Cardiac muscle cell (in vitro differentiated cells and primary cell): ENCODE data around the gene DDX10. TPM values are rescaled to one million over a fixed set of nuclear protein-coding genes. Genes with fewer than 3 reads are reported as not detected.

Experiments
- DNase-seq, 2 donors: peaks; one replicate each; pipeline versions ENCODE4 v3.0.0 to v3.0.0-alpha.2; 2010 to 2017; ENCODE audit warnings: low read depth in 1 of 2, low spot score in 1 of 2
- H3K27ac ChIP-seq: fragments of 200-600 bp; sonication (generic); 2 replicates; pipeline ENCODE4 v1.5.1; 2016
- H3K27me3 ChIP-seq: fragments of 200-600 bp; sonication (generic); 2 replicates; pipeline ENCODE4 v1.6.0; 2016; ENCODE audit warnings: control low read depth
- H3K36me3 ChIP-seq: fragments of 200-600 bp; sonication (generic); 2 replicates; pipeline ENCODE4 v1.5.1; 2016; ENCODE audit warnings: control low read depth
- H3K4me1 ChIP-seq: fragments of 200-600 bp; sonication (generic); 2 replicates; pipeline ENCODE4 v1.8.1; 2017; ENCODE audit warnings: low read depth, mild to moderate bottlenecking, mixed run types
- H3K4me3 ChIP-seq: fragments of 200-600 bp; sonication (generic); 2 replicates; pipeline ENCODE4 v1.5.1; 2016; ENCODE audit warnings: mild to moderate bottlenecking
- H3K9me3 ChIP-seq: fragments of 200-600 bp; sonication (generic); 2 replicates; pipeline ENCODE4 v1.5.1; 2017; ENCODE audit warnings: low read depth, mild to moderate bottlenecking, control low read depth
- polyA plus RNA-seq: library from polyadenylated mRNA; unstranded; fragments of >200 nt; fragmentation: Nextera tagmentation; extraction: Ambion mirVana; gene quantifications from 2 replicates; pipeline ENCODE4 v1.2.1, GENCODE V29; 2016
- total RNA-seq: library from RNA; depleted of rRNA; stranded (reverse); fragments of >200 nt; gene quantifications from 2 replicates; pipeline ENCODE4 v1.2.3, GENCODE V29; 2016
- TF ChIP-seq, protein P1 (sequence below): IDR thresholded peaks from 2 replicates; pipeline ENCODE4 v1.5.1; 2012; ENCODE audit warnings: low read depth, mild to moderate bottlenecking, low read length

DDX10 gene
- total and polyA plus RNA-seq, 2 experiments from 2014 or later: 16.0 to 17.9 TPM

DNA sequence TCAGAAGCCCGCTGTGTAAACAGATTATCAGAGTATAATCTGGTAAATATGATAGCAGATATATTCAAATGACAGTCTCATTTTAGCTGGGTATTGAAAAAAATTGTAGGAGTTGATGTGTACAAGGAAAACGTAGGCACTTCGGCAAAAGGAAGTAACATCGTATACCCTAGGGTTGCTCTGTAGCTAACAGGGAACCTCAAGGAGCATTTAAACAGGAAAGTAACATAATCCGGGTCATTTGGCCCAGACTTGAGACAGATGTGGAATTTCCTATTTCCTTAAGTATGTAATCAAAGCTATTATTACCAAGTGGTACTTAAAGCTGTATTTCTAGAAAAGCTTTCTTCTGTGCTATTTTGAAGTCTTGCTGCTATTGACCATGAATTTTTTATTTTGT, 215.6 kb downstream of the DDX10 start:
- no peaks in the 10 kb centered on the region for H3K9me3 ChIP-seq
- no peak for DNase-seq
- TF ChIP-seq, protein P1, sequence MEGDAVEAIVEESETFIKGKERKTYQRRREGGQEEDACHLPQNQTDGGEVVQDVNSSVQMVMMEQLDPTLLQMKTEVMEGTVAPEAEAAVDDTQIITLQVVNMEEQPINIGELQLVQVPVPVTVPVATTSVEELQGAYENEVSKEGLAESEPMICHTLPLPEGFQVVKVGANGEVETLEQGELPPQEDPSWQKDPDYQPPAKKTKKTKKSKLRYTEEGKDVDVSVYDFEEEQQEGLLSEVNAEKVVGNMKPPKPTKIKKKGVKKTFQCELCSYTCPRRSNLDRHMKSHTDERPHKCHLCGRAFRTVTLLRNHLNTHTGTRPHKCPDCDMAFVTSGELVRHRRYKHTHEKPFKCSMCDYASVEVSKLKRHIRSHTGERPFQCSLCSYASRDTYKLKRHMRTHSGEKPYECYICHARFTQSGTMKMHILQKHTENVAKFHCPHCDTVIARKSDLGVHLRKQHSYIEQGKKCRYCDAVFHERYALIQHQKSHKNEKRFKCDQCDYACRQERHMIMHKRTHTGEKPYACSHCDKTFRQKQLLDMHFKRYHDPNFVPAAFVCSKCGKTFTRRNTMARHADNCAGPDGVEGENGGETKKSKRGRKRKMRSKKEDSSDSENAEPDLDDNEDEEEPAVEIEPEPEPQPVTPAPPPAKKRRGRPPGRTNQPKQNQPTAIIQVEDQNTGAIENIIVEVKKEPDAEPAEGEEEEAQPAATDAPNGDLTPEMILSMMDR: no peak
- no peak overlapping the region for H3K27ac ChIP-seq
- no peaks in the 10 kb centered on the region for H3K36me3 ChIP-seq
- H3K4me3 ChIP-seq: no peak overlapping the region
- no peaks in the 10 kb centered on the region for H3K27me3 ChIP-seq
- H3K4me1 ChIP-seq: peaks cover 7% of the 10 kb centered on the region

DNA sequence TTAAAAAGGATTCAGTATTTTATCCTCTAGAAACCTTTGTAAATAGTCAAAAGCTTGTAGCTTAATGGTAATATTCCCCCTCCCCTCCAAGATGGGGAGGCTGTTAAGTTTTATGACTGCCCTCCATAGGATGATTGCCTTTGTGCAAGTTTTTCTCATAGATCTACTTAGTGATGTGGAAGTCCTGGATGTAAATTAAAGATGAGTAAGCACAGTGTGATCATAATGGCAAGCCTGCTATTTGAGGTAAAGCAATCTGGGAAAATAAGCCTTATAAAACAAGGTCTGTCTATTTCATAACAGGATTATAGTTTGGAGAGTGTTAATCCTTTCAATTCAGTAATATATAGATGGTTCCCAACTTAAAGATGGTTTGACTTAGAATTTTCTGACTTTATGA, 216.3 kb downstream of the DDX10 start:
- H3K27ac ChIP-seq: no peak overlapping the region
- no peaks in the 10 kb centered on the region for H3K36me3 ChIP-seq
- TF ChIP-seq, protein P1: no peak
- H3K9me3 ChIP-seq: no peaks in the 10 kb centered on the region
- no peak for DNase-seq
- no peak overlapping the region for H3K4me3 ChIP-seq
- peaks cover 6% of the 10 kb centered on the region for H3K4me1 ChIP-seq
- H3K27me3 ChIP-seq: no peaks in the 10 kb centered on the region

DNA sequence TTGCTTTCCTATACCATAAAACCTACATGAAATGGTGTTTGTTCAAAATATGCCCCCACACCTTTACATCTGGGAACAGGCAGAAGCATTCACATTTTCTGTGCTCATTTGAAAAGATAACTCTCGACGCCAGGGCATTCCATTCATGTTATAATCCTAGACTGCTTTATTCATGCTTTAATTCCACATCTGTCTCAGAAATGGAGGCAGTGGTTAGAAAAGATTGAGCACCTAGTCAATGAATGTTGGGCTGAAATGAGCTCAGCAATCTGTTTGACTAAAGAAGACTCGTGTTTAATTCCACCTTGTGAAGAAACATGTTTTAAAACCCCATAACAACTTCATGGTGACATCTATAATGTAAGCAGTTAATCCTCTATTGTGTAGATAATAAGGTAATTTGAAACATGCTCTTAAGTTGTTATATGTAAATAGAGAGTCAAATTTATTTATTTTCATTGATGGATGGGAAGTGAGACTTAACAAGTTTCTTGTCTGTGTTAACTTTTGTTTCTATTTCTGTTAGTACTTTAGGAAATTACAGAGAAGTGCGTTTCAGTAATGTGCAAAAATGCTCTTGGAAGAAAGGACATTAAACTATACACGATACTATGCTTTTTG, 217.5 kb downstream of the DDX10 start:
- Histone ChIP-seq H3K4me1 (peaks cover 6% of the 10 kb centered on the region), H3K27me3 (no peaks in the 10 kb centered on the region), H3K4me3 (no peak overlapping the region), H3K9me3 (no peaks in the 10 kb centered on the region), H3K36me3 (no peaks in the 10 kb centered on the region), H3K27ac (no peak overlapping the region)
- TF ChIP-seq, protein P1: no peak
- DNase-seq: no peak

DNA sequence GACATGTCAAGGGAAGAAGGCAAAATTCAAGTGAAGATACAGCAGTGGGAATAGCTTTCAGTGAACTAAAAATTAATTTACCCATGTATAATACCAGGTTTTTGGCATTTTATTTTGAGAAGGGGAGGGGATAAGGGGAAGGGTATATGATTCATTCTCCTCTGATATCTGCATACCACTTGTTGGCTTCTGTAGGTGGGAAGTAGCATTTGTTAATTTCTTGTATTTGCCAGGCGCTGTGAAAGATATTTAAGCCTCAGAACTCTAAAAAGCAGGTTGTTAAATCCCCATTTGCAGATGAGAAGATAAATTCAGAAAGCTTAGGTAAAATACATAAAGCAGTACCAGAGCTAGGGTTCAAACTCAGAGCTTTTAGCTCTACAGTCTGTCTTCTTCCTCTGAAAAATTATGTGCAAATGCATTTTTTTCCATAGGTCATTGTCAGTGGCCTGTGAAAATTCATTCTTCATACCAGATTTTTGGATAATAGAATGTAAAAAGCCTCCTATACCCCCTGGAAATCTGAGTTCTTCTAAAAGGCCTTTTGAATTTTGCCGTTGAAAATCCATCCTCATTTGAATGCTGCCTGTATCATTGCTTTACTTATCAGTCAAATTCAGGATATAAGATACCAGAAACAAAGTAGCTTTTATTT, 221.3 kb downstream of the DDX10 start:
- TF ChIP-seq, protein P1: no peak
- no peak for DNase-seq
- H3K9me3 ChIP-seq: no peaks in the 10 kb centered on the region
- no peaks in the 10 kb centered on the region for H3K4me1 ChIP-seq
- no peak overlapping the region for H3K4me3 ChIP-seq
- no peak overlapping the region for H3K27ac ChIP-seq
- no peaks in the 10 kb centered on the region for H3K27me3 ChIP-seq
- H3K36me3 ChIP-seq: no peaks in the 10 kb centered on the region

DNA sequence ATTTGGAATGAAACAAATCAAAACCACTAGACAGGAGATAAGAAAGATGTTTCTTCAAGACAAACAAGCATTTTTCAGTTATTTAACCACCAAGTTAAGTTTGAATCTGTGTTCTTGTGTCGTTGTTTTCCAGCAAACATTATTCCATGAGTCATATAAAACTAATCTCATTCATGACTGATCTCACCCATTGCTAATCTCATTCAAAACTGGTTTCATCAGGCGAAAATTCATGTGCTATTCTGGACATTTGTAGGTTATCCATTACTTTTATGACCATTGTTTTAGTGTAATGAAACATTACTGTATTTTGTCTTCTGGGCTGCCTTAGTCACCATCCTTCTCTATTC, 221.8 kb downstream of the DDX10 start:
- no peaks in the 10 kb centered on the region for H3K4me1 ChIP-seq
- H3K4me3 ChIP-seq: no peak overlapping the region
- DNase-seq: no peak
- no peak overlapping the region for H3K27ac ChIP-seq
- H3K27me3 ChIP-seq: no peaks in the 10 kb centered on the region
- H3K9me3 ChIP-seq: no peaks in the 10 kb centered on the region
- TF ChIP-seq, protein P1: no peak
- H3K36me3 ChIP-seq: no peaks in the 10 kb centered on the region
